ENCODE measurements around the gene PFDN6. TPM values are rescaled to one million over a fixed set of nuclear protein-coding genes. Genes with fewer than 3 reads are reported as not detected.
"Not testable (repeated sequence)": the region's sequence is repeated elsewhere in the genome, so short reads cannot be mapped to it uniquely, and the experiment has no call there.

PFDN6 gene
- total and polyA plus RNA-seq, 8 donors = 9.7 to 119 (median 19.0) TPM

GRCh38 chr6:33279257-33279695, 10.1 kb upstream of the PFDN6 start:
- 73 to 76% methylated on average over 13 of the region's 13 CpGs for WGBS, 2 donors
- no peak for TF ChIP-seq CTCF (IDR thresholded peaks at IDR 0.05)
- ATAC-seq (peak in 2 of 4 donors; percentile 3 to 6), DNase-seq (peak in 2 of 6 donors; percentile 24 to 67), FAIRE-seq (no peak)
- H3K4me3 ChIP-seq = no peak overlapping the region
- no peaks in the 10 kb centered on the region for H3K27me3 ChIP-seq
- H3K27ac ChIP-seq = no peak overlapping the region
- H3K36me3 ChIP-seq = peaks cover 0 to 31% (median 15%) of the 10 kb centered on the region in 3 donors
- intact Hi-C loops (cut with DNase I) = no loop called here
- no peaks in the 10 kb centered on the region for H3K9me3 ChIP-seq
- H3K4me1 ChIP-seq = peaks cover 2 to 11% (median 9%) of the 10 kb centered on the region in 3 donors

GRCh38 chr6:33279971-33280511, 9.4 kb upstream of the PFDN6 start:
- Histone ChIP-seq H3K27me3 (no peaks in the 10 kb centered on the region), H3K27ac (no peak overlapping the region), H3K36me3 (peaks cover 0 to 26% (median 14%) of the 10 kb centered on the region in 3 donors), H3K4me3 (no peak overlapping the region), H3K9me3 (no peaks in the 10 kb centered on the region), H3K4me1 (peaks cover 0 to 6% (median 3%) of the 10 kb centered on the region in 3 donors)
- ATAC-seq = peak in 3 of 4 donors; percentile 25 to 46 (median 33)
- peak in 2 of 4 donors; percentile 14 to 20 for TF ChIP-seq CTCF (IDR thresholded peaks at IDR 0.05)
- DNase-seq = peak in 1 of 6 donors; percentile 24
- FAIRE-seq = no peak
- 61 to 68% methylated on average over 5 of the region's 5 CpGs for WGBS, 2 donors
- intact Hi-C loops (cut with DNase I) = no loop called here

DNA sequence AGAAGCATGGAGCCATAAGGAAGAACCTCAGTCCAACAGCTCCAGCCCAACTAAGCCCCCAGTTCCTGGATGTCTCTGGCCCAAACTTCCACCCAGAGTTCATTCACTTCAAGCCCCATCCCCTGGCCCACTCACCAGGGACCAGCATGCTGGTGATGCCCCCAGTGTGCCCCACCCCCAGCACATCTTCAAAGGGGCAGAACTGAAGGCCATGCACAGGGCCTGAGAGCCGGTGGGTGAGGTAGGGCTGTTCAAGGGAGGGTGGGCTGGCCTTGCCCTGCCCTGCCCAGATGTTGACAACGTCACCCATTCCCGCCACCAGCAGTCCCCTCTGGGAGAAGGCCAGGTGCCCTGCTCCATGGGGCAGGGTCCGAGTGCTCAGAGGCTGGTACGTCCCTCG, 8.9 kb upstream of the PFDN6 start:
- no peaks in the 10 kb centered on the region for H3K9me3 ChIP-seq
- peaks cover 0 to 6% (median 0%) of the 10 kb centered on the region in 3 donors for H3K4me1 ChIP-seq
- no peak for TF ChIP-seq CTCF (IDR thresholded peaks at IDR 0.05)
- H3K4me3 ChIP-seq = no peak overlapping the region
- peaks cover 0 to 21% (median 9%) of the 10 kb centered on the region in 3 donors for H3K36me3 ChIP-seq
- 77% methylated on average over 6 of the region's 6 CpGs for WGBS, 2 donors
- DNase-seq (peak in 1 of 6 donors; percentile 20), FAIRE-seq (no peak), ATAC-seq (no peak)
- H3K27ac ChIP-seq = no peak overlapping the region
- intact Hi-C loops (cut with DNase I) = no loop called here
- no peaks in the 10 kb centered on the region for H3K27me3 ChIP-seq

GRCh38 chr6:33285214-33285613, 4.2 kb upstream of the PFDN6 start:
- H3K4me1 ChIP-seq; H3K27me3 ChIP-seq; FAIRE-seq; H3K4me3 ChIP-seq; H3K27ac ChIP-seq; ATAC-seq; H3K9me3 ChIP-seq; DNase-seq; intact Hi-C loops (cut with DNase I): not testable (repeated sequence)
- WGBS, 2 donors = 78 to 82% methylated on average over 4 of the region's 4 CpGs
- H3K36me3 ChIP-seq = peaks cover 0 to 24% (median 9%) of the 10 kb centered on the region in 3 donors

- peaks cover 0 to 21% (median 16%) of the 10 kb centered on the region in 3 donors for H3K36me3 ChIP-seq
- no peak overlapping the region for H3K4me3 ChIP-seq
- no peak overlapping the region for H3K27ac ChIP-seq
Measured at GRCh38 chr6:33286946-33287914, 2.2 kb upstream of the PFDN6 start.

More at GRCh38 chr6:33286946-33287914, 2.2 kb upstream of the PFDN6 start:
- ATAC-seq (no peak), FAIRE-seq (no peak), DNase-seq (peak in 1 of 6 donors; percentile 58)
- 85 to 92% methylated on average over 22 of the region's 22 CpGs for WGBS, 2 donors
- Histone ChIP-seq H3K27me3 (no peaks in the 10 kb centered on the region), H3K9me3 (no peaks in the 10 kb centered on the region), H3K4me1 (peaks cover 0 to 12% (median 8%) of the 10 kb centered on the region in 3 donors)
- no peak for TF ChIP-seq CTCF (IDR thresholded peaks at IDR 0.05)
- intact Hi-C loops (cut with DNase I) = no loop called here

Data from pancreas (tissue), 10 donors.